GM13977 (cell line): Measurements from ENCODE around the gene PACS2.

ENCODE experiments used
- DNase-seq: peaks from one replicate; pipeline ENCODE4 v3.0.0; 2012; ENCODE audit warnings: low spot score
- in situ Hi-C: fragments of 300-500 bp; cut with MboI; formaldehyde crosslinking; loops from one replicate; pipeline ENCODE4 v1.12.0; 2022; ENCODE audit warnings: low sequenced_read_pairs, low pct_unique_long_range_greater_than_20kb, mixed read lengths, inconsistent platforms; ENCODE audit not compliant: unreplicated experiment
- TF ChIP-seq, protein P1 (sequence below): IDR thresholded peaks from 2 replicates; pipeline ENCODE4 v1.5.1; 2012; ENCODE audit warnings: mild to moderate bottlenecking, control low read depth; ENCODE audit not compliant: insufficient read depth; ENCODE audit errors: extremely low read depth, missing control alignments

The PACS2 gene

DNA sequence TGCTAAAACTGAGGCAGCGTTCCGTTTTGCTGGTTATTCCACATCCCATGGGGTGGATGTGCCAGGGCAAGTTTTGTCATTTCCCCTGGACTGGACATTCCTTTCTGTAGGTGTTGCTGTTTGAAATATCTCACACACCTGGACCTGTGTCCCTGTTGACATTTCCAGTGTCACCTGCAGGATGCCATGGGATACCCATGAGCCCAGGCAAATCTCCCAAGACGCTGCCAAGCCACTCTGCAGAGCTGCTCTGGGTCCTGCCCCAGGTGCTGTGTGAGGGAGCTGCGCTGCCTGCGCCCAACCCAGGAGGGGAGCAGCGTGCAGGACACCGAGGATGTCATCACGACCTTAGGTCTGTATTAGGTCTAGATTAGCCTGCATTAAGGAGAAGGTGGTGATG is 5.2 kb upstream of the PACS2 start:
- DNase-seq = no peak
- TF ChIP-seq, protein P1, sequence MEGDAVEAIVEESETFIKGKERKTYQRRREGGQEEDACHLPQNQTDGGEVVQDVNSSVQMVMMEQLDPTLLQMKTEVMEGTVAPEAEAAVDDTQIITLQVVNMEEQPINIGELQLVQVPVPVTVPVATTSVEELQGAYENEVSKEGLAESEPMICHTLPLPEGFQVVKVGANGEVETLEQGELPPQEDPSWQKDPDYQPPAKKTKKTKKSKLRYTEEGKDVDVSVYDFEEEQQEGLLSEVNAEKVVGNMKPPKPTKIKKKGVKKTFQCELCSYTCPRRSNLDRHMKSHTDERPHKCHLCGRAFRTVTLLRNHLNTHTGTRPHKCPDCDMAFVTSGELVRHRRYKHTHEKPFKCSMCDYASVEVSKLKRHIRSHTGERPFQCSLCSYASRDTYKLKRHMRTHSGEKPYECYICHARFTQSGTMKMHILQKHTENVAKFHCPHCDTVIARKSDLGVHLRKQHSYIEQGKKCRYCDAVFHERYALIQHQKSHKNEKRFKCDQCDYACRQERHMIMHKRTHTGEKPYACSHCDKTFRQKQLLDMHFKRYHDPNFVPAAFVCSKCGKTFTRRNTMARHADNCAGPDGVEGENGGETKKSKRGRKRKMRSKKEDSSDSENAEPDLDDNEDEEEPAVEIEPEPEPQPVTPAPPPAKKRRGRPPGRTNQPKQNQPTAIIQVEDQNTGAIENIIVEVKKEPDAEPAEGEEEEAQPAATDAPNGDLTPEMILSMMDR = no peak
- in situ Hi-C loops = no loop called here

DNA sequence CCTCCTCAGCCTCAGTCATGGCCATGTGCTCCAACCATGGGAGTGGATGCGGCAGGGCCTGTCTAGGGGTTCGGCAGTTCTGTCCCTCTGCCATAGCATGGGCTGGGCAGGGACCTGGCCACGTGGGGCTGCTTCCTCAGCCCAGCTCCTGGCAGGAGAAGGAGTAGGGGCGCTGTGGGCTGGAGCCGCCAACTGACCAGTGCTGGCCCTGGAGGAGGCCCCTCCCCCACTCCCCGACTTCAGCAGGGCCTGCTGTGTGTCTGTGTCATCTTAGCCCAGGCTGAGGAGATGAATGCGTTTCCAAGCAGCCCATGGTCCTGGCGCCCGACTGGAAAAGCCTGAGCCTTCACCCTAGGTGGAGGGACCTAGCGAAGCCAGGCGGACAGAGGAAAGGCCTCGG is 2.7 kb upstream of the PACS2 start:
- in situ Hi-C loops = no loop called here
- TF ChIP-seq, protein P1 = no peak
- DNase-seq = no peak

DNA sequence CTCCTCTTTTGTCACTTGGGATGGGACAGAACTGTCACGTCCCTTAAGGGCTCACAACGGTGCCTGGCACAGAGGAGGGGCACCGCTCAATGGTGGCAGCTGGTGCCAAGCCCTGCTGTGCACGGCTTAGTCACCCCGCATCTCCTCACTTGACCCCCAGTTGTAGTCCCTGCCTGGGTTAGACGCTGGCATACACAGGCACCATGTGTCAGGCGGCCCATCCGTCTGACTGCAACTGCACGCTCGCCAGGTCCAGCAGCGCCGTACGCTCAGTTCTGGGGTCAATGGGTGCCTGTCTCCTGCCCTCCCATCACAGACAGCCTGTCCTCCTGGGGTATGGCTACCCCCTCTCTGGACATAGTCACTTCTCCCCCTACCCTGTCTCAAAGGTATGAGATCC is 1.6 kb upstream of the PACS2 start:
- no peak for DNase-seq
- TF ChIP-seq, protein P1 = no peak
- in situ Hi-C loops = no loop called here

DNA sequence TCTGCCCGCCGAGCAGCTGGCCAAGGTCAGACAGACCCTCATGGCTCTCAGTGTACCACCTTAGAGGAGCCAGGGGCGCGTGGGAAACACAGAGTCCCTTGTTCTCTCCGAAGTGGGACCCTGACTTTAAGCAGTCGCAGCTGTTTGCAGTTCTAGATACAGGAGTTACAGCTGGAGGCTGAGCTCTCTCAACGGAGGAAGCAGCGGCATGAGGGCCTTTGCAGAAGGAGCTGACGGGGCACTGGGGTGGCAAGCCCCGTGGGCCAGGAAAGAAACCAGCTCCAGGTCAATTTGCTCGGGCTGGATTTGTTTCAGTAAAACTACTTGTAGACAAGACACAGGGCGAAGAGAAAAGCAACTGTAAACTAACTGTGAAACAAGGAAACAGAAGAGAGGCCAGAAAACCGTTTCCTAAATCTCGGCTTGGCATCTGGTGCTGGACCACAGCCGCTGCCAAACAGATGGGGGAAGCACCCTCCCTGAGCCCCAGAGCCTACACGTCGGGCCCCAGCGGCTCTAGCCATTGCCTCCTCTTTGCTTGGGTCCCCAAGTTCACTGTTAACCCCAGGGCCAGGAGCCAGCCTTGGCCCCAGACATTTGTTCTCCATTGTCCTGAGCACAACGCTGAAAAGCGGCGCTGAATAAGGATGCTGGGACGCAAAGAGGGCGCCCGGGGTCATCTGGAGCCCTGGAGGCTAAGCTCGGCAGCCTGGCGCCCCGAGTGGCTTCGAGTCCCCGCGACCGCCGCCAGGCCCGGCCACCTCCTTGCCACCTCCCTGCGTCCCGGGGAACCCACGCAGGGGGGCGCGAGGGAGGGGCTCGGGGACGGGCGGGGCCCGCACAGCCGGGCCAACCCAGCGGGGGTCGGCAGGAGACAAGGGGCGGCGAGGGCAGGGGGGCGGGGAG is 914 bp upstream of the PACS2 start:
- in situ Hi-C loops = no loop called here
- DNase-seq = no peak
- TF ChIP-seq, protein P1 = no peak

DNA sequence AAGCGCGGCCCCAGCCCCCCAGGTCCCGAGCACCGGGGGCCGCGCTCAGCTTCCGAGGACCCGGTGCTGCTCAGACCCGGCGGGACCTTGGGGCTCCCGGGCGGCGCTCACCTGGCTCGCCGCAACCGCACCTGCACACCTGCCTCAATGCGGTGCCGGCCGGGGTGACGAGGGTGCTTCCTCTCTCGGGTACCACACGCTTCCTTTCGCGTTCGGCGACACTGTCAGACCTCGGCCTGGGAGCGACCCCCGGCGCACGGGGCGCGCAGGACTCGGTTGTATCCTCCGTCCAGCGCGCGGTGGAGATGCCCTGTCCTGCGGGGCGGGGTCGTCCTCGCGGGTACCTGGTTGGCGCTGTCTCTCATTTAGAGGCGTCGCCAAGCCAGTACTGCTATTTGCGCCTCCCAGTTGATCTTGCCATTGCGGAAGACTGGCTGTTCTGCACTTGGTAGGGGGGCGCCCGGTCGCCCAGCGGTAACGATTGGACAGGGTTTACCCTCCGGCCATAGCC is 718 bp downstream of the PACS2 start:
- in situ Hi-C loops = no loop called here
- TF ChIP-seq, protein P1 = no peak

GRCh38 chr14:105315941-105316576 is 1.5 kb downstream of the PACS2 start:
- no peak for DNase-seq
- TF ChIP-seq, protein P1 = no peak
- in situ Hi-C loops = no loop called here

More for the DNA sequence above, 718 bp downstream of the PACS2 start:
- DNase-seq = no peak
